SK-N-SH treated with all-trans-retinoic acid at 6 μM for 48 hours (cell line): ENCODE data around the gene TRIM25.

ENCODE experiments used
- ARNTL ChIP-seq: fragments of 450-650 bp; formaldehyde crosslinking; IDR thresholded peaks from 2 replicates; pipeline ENCODE4 v1.5.0; 2020; ENCODE audit warnings: low read depth, mild to moderate bottlenecking, moderate library complexity, borderline replicate concordance
- ESRRG ChIP-seq: fragments of 250-450 bp; sonication (Bioruptor Pico); IDR thresholded peaks from 2 replicates; pipeline ENCODE4 v1.6.1; 2021; ENCODE audit warnings: mild to moderate bottlenecking
- GLIS3 ChIP-seq: fragments of 250-450 bp; sonication (Bioruptor Pico); IDR thresholded peaks from 2 replicates; pipeline ENCODE4 v1.5.0; 2020; ENCODE audit warnings: mild to moderate bottlenecking, moderate library complexity
- ISL1 ChIP-seq: fragments of 250-450 bp; sonication (Bioruptor Pico); IDR thresholded peaks from 2 replicates; pipeline ENCODE4 v2.1.2; 2022; ENCODE audit warnings: mild to moderate bottlenecking, moderate library complexity
- PATZ1 ChIP-seq: fragments of 250-450 bp; sonication (Bioruptor Pico); IDR thresholded peaks from 2 replicates; pipeline ENCODE4 v1.8.0; 2020; ENCODE audit warnings: mild to moderate bottlenecking, moderate library complexity, borderline replicate concordance
- PPARA ChIP-seq: fragments of 250-450 bp; sonication (Bioruptor Pico); IDR thresholded peaks from 2 replicates; pipeline ENCODE4 v1.5.0; 2020; ENCODE audit warnings: mild to moderate bottlenecking, borderline replicate concordance
- TSHZ2 ChIP-seq: fragments of 250-450 bp; sonication (Bioruptor Pico); IDR thresholded peaks from 2 replicates; pipeline ENCODE4 v1.5.0; 2020; ENCODE audit warnings: mild to moderate bottlenecking, moderate library complexity
- ZFP3 ChIP-seq: fragments of 250-450 bp; sonication (Bioruptor Pico); IDR thresholded peaks from 2 replicates; pipeline ENCODE4 v1.5.0; 2020; ENCODE audit warnings: mild to moderate bottlenecking, moderate library complexity
- ZNF565 ChIP-seq: fragments of 450-650 bp; formaldehyde crosslinking; conservative IDR thresholded peaks from 2 replicates; pipeline ENCODE4 v1.5.0; 2020; ENCODE audit warnings: low read depth, mild to moderate bottlenecking, moderate library complexity
- TF ChIP-seq, protein P1 (sequence below): fragments of 250-450 bp; sonication (Bioruptor Pico); IDR thresholded peaks from 2 replicates; pipeline ENCODE4 v1.8.0; 2021; ENCODE audit warnings: low read depth, mild to moderate bottlenecking, moderate library complexity, borderline replicate concordance

DNA sequence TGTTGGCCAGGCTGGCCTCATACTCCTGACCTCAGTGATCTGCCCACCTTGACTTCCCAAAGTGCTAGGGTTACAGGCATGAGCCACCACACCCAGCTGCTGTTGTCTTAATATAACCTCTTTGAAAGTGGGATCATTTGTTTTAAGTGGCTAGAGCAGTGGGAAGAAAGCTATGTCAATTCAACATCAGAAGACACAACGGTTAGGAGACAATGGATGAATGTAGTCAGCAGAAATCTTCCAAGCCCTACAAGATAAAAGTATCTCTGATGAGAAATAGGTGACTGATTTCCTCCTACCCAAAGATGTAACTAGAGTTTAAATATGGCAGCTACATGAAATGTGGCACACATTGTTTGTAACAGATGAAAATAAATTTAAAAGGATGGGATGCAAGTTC is 20.0 kb upstream of the TRIM25 start:
- no peak for TF ChIP-seq GLIS3 (CRISPR knock-in tag)
- TF ChIP-seq PATZ1 (CRISPR knock-in tag): no peak
- TF ChIP-seq TSHZ2 (CRISPR knock-in tag): no peak
- TF ChIP-seq ESRRG (CRISPR knock-in tag): no peak
- TF ChIP-seq ISL1 (CRISPR knock-in tag): no peak
- no peak for TF ChIP-seq PPARA
- no peak for TF ChIP-seq ZNF565
- no peak for TF ChIP-seq ARNTL
- TF ChIP-seq, protein P1, sequence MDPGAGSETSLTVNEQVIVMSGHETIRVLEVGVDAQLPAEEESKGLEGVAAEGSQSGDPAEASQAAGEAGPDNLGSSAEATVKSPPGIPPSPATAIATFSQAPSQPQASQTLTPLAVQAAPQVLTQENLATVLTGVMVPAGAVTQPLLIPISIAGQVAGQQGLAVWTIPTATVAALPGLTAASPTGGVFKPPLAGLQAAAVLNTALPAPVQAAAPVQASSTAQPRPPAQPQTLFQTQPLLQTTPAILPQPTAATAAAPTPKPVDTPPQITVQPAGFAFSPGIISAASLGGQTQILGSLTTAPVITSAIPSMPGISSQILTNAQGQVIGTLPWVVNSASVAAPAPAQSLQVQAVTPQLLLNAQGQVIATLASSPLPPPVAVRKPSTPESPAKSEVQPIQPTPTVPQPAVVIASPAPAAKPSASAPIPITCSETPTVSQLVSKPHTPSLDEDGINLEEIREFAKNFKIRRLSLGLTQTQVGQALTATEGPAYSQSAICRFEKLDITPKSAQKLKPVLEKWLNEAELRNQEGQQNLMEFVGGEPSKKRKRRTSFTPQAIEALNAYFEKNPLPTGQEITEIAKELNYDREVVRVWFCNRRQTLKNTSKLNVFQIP (CRISPR knock-in tag): no peak
- TF ChIP-seq ZFP3 (CRISPR knock-in tag): no peak
